Stimulated activated CD4-positive, alpha-beta T cell treated with anti-CD3 and anti-CD28 coated beads, Interleukin-15, amount 100 ng/mL, for 1 hour (primary cell): Measurements from ENCODE around the gene MYDGF.
"Not testable (repeated sequence)": the region's sequence is repeated elsewhere in the genome, so short reads cannot be mapped to it uniquely, and the experiment has no call there.

Source experiments
- DNase-seq, 2 donors: peaks; one replicate each; pipeline ENCODE4 v3.0.0-alpha.2; 2020; ENCODE audit warnings: low read depth in 1 of 2, low spot score in 1 of 2

The MYDGF gene

DNA sequence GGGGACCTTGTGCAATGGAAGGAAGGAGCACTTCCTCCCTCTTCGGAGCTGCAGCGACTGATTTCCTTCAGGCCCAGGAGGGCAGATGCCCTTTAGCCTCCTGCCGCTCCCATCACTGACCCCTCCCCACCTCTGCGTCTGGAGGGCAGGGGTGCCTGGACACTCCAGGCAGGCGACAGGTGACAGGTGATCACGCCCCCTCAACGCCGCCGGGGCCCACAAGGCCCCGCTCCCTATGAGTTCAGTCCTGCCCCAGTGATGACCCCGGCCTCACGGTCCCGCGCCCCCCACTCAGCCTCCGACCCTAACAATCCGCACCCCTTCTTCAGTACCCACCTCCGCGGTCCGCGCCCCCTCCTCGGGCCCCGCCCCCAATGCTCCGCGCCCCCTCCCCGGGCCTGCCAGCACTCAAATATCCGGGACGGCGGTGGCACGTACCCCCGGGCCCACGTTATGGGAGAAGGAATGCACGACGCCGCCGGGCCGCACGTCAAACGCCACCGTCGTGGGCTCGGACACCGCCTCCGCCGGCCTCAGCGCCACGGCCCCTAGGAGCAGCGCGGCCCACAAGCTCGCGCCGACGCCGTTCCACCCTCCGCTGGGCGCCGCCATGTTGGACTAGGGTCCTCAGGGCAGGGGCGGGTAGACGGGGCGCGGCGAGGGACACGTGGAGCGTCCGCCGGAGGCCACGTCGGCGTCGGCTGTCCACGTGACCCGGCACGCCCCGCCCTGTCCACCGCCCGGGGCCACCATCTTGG lies at the start of gene MYDGF:
MYDGF (minus strand) TSS at position 620 of the 758 bp plus-strand sequence; CDS start at position 612, 8 bp downstream.
- peak; percentile 85 to 93 for DNase-seq

DNA sequence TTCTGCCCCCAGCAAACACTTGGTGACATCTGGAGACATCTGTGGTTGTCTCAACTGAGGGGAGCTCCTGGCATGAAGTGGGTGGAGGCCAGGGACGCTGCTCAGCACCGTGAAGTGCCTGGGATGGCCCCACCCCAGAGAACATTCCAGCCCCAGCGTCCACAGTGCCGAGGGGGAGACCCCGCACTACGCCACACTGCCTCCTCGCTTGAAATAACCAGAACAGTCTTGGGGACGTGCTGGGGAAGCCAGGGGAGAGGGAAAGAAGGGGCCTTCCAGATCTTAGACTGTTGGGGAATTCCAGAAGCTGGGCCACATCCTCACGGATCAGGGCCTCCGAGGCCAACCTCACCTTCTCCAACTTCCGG lies 49.3 kb upstream of the MYDGF start:
- no peak for DNase-seq

DNA sequence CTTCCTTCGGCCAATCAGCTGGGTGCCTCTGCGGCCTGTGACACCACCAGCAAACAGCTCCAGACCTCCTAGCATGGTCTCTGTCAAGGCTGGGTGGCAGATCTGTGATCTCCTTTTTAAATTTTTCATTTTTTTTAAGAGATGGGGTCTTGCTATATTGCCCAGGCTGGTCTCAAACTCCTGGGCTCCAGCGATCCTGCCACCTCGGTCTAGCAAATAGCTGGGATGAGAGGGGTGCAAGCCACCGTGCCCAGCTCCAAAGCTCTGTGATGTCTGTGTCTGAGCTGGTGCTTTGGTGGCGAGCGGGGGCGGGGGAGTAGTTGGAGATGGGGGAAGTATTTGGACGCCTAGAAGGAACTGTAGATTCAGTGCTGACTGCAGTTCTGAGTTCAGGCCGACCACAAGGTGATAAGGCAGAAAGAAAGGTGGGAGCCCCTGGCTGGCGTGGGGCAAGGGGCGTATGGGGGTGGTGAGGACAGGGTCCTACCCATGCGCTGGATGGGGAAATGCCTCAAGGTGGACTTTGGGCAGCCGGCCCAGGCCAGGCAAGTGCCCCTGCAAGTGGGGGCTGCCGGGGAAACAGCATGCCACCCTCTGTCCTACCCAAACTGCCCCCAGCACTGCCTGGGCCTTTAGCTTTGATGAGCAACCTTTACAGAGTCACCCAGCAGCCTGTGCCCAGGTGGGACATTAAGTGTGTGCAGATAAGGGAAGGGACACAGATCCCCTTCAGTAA lies 48.0 kb upstream of the MYDGF start:
- no peak for DNase-seq

DNA sequence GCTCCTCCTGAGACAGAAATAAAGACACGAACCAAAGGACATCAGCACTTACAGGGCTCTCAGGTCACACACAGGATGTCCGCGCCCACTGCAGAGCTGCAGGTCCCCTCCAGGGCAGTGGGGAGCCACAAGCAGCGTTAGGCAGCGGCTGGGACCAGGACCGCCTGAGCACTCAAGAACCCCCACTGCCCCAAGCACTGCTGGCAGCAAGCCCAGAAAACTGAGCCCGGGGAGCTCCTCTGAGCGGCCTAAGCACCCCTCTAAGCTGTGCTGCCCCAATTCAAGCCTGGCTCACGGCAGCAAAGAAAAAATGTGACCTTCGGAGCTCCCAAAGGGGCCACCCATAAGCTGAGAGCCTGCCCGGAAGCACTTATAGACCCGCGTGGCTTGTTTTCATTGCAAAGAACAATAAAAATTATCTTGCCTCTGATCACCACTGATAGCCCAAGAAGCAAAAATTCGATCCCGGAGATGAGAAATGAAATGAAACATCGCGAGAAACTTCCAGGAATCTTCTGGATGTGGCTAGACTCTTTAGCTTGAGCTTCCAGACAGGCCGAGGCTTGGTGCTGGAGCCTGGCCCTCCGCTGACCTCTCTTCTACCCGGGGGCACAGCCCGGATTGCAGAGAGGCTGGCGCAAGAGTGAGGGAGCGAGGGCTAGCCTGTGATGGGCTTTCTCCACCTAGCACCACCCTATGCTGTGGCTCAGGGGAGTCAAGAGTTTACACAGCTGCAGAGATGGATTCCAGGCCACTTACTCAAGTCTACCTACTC lies 47.2 kb upstream of the MYDGF start:
- DNase-seq = no peak

DNA sequence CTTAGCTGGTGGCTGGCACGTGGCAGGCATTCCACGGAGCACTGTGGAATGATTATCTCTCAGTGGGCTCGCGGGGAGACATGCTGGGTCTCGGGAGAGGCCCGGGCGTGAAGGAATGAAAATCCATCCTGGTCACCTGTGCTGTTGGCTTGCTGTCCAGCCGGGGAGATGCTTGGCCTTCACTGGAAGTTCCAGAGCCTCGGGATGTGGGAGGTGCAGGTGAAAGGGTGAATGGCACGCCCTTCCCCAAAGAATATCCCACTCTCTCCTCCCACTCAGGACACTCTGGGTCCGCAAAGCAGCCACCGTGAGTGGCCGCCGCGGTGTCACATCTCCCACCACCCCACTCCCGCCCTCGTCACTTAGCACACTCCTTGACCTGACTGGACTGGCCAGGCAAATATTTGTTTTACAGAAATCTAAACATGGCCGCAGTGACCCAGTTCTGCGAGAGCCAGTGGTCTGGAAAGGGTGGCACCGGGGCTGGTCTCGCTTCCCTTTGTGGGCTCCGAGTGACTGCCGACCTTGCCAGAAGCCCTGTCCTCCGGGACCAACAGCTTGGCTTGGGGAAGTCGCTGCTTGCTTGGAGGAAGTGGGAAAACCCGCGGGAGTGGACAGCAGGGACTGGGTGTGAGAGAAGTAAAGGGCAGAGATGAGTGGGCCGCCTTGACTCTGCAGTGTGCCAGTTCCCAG lies 45.5 kb upstream of the MYDGF start:
- DNase-seq = no peak

DNA sequence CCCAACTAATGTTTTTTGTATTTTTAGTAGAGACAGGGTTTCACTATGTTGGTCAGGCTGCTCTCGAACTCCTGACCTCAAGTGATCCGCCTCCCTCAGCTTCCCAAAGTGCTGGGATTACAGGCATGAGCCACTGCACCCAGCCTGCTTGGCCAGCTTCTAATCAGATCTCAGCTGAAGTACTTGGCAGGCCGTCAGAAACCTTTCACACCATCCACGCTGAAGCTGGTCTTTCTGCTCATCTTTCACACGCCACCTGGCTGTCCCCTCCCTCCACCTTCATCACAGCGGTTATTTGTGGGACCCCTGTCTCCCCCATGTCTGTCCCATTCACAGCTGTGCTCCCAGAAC lies 45.0 kb upstream of the MYDGF start:
- DNase-seq = not testable (repeated sequence)

DNA sequence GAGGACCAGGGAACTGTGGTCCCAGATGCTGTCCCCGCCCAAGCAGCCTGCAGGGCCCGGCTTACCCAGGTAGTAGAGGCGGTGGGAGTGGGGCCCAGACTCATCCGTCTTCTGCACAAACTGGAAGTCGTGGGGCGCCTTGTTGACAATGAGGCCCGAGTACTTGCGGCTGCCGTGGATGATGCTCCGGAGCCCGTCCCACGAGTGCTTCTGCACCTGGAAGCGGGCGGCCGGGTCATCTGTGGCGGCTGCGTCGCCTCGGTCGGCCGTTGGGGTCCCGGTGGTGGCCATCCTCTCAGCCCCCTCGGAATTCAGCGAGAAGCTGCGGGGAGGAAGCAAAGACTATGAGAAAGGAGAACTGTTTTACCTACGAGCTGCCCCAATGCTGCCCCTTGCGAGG lies 43.9 kb upstream of the MYDGF start:
- no peak for DNase-seq

DNA sequence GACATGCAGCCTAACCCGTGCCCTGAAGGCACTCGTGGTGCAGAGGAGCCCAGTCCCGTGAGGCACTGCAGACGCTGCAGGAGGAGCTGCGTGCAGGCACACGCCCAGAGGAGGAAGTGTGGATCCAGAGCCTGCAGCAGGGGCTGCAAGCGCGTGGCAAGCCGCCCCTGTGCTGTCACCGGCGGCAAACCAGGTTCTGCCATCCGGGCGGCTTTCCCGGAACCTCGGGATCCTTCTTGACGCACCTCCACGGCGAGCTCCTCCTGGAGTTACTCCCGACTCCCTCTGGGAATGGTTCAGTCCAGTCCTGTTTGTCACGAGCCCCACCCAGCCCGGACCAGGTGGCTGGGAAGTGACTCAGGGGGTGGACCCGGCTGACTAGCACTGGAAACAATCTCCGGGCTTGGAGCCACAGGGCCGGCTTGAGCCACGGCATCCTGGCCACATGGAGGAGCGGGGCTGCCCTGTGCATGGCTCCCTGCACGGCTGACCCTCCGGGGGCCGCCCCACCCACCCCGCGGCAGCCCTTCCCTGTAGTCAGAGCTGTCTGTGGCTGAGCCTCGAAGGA lies 43.3 kb upstream of the MYDGF start:
- DNase-seq = no peak

DNA sequence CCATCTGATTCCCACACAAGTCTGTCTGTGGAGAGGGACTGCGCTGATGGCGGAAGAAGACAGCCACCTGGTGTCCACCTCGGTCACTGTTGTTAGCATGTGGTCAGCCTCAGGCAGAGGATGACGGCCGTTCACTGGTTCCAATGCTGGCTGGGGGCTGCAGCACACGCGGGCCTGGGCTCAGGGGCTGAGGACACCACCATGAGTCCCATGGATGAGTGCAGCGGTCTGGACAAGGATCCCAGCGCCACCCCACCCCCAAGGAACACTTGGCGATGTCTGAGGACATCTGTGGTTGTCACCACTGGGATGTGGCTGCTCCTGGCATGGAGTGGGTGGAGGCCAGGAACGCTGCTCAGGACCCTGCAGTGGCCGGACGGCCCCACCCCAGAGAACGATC lies 42.6 kb upstream of the MYDGF start:
- DNase-seq = no peak

DNA sequence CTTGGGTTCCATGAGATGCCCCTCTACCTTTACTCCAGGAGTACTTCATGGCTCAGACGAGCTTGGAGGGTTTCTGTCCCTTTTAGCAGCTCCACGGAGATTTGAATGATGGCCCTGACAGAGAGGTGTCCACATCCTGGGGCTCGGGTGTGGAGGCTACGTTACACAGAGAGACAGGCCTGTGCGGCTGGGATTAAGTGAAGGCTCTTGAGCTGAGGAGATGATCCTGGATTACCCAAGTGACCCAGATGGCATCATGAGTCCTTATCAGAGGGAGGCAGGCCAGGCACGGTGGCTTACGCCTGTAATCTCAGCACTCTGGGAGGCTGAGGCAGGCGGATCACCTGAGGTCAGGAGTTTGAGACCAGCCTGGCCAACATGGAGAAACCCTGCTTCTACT lies 41.1 kb upstream of the MYDGF start:
- DNase-seq = no peak

DNA sequence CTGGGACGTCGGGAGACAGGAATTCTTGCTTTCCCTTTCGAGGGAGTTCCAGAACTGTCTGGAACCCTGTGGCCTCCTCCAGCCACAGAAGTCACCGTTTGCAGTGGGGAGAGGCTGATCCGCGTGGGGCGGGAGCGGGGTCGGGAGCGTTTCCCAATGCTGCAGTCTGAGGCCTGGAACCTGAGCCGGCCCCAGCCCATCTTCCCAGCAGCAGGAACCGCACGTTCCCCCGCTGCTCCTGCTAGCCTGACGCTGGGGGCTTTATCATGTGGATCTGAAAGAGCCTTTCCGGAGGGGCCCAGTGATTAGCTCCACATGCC lies 40.1 kb upstream of the MYDGF start:
- DNase-seq = no peak

DNA sequence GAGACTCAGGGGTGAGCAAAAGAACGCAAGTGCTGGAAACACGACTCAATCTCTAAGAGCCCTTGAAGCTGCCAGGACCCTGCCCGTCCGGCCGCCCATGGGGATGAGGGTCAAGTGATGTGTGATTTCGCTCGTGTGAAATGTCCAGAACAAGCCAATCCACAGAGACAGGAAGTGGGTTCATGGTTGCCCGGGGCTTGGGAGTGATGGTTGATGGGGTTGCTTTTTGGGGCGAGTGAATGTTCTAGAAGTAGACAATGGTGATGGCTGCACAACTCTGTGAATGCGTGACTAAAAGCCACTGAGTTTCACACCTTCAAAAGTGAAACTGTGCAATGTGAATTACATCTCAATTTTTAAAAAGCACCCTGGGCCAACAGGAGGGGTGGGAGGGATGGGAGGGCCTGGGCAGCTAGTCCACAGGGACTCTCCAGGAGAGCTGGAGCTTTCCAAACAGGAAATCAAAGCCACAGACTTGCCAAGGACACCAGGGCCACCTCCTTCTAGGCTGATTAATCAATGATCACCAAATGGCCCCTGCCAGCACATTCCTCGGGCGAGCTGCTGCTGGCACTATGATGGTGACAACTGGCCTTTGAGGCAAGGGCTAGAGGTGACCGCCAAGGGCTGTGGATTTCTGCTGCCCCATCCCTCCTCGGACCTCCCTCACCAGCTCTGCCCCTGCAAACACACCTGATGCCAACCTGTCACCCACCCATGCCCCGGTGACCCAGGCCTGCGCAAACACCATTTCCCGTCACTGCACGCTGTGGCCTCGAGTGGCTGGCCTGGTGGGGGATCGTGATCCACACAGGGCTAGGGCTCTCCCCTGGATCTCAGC lies 39.5 kb upstream of the MYDGF start:
- no peak for DNase-seq

DNA sequence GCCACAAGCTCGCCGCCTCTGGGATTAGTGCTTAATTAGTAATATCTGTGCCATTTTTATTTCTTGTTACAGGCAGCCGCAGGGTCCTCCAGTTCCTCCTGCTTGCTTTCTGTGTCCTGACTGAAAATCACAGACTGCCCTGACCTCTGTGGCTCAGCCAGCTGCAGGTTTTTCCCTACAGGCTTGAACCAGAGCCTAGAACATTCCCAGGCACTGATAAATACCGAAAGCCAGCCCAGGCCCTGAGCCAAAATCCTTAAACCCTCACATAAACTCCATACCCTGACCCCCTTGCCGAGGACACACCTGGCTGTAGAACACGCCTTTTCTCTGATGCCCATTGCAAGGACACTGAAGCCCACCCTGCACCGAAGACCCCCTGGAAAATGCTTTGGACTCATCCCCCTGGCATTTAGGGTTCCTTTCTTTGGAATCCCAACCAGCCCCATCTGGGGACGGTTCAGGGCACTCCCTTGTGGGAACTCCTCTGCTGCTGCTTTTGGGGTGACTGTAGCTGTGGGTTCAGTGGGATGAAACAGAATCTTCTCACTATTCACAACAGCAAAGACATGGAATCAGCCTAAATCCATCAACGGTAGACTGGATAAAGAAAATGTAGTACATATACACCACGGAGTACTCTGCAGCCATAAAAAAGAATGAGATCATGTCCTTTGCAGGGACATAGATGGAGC lies 38.0 kb upstream of the MYDGF start:
- no peak for DNase-seq

DNA sequence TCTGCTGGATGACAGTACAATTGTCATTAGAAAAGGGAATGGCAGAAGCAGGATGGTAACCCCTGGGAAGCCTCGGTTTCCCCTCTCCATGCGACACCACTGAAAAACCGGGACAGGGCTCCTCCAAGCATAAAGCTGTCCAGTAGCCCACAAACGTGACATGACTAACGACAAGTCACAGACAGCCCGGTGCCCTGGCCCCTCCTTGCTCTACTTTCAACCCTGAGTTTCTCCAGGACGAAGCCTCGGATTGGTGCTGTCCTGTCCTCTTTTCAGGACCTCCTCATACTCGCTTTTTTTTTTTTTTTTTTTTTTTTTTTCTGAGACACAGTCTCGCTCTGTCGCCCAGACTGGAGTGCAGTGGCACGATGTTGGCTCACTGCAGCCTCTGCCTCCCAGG lies 37.2 kb upstream of the MYDGF start:
- DNase-seq = no peak

DNA sequence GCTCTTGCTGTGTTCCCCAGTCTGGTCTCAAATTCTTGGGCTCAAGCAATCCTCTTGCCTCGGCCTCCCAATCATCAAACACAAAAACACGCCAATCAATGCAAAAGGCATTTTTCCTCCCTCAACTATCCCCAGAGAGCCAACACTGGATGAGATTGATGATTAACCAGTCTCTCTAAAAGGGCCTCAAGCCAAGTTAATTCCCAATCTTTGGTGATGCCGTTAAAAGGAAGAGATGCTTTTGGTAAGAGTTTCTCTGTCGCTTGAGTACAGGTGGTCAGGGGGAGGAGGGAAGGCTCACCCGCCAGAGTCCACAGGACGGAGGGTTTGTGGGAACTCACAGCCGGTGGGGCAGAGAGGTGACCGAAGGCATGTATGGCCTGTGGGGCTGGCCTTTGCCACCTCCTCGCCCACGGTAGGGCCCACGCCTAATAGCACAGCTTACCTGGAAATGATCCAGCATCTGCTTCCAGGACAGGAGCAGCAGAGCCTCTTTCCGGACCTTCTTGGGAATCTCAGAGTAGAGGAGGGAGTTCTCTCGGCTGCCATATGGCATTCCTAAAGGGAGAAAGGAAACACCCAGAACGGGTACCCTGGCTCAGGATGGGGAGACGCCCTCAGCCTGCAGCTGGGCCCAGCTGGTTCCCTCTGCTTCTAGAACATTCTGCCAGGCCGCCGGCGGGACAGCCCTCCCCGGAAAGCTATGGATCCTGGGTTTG lies 35.4 kb upstream of the MYDGF start:
- DNase-seq = no peak

DNA sequence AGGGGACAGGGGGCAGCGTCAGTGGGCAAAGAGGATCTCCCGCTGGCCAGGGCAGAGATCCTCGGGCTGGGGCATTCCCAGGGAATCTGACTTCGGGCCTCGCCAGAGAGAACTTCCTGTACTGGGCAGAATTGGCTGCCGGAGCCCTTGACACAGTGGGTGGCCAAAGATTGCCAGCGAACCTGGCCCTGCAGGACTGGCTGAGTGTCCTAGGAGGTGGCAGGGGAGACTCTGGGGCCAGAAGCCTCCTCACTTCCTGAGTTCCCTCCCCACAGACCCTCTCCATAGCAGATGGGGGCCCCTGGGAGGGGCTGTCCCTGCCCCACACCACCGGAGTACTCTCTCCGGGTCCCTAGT lies 34.2 kb upstream of the MYDGF start:
- no peak for DNase-seq

DNA sequence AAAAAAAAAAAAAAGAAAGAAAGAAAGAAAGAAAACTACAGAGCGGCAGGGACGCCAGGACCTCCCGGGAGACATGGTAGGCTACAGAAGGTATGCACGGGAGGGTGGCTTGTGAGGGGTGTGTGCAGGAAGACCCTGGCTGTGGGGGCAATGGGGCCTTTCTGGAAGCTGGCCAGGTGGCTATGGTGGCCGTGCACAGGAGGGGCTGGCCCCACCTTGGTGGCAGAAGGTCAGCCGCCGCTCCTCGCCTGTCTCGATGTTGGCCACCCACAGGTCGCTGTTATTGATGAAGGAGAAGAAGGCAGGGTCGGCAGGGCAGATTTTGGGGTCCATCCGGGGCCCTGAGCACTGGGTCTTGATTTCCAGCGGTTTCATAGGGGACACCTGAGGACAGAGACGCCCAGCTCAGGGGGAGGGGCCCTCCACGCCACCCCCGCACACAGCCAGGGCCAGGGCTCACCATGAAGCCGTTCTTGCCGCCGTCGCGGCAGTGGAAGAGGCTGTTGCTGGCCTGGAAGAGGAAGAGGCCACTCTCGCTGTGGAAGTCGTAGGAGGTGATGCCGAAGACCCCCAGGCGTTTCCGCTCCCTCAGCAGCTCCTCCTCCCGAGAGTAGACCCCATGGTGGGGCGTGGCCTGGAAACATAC lies 33.7 kb upstream of the MYDGF start:
- no peak for DNase-seq

DNA sequence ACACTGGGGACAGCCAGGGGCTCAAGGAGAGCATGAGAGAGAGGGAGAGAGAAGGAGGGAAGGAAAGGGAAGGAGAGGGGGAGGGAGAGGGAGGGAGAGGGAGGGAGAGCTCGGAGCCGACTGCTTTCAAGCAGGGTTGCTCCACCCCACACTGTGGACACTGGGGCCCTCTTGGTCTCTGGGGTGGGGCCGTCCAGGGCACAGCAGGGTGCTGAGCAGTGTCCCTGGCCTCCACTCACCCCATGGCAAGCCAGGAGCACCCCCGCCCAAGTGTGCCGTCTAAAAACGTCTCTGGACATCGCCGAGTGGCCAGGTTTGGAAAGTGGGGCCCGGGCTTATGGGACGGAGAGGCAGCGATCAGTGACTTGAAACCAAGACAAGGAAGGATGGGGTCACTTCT lies 32.6 kb upstream of the MYDGF start:
- no peak for DNase-seq

DNA sequence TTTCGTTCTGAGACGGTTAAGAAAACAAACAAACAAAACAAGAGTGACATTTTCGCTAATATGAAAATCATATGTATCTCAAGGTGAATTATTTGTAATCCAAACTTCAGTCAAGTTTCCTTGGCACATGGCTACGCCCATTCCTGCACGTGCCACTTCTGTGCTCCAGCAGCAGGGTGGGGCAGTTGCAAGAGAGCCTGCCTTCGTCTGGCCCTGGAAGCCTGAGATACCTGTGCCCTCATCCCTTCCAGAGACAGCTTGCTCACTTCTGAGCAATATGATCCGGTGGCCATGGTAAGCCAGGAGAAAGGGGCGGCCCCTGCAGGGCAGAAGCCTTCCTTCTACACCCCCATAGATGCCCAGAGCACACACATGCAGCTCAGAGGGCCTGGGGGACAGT lies 31.4 kb upstream of the MYDGF start:
- no peak for DNase-seq
